K562 (cell line): Measurements from ENCODE around the gene LHPP. TPM values are rescaled to one million over a fixed set of nuclear protein-coding genes. Genes with fewer than 3 reads are reported as not detected.

ENCODE experiments used
- ATAC-seq: fragments of 200-7000 bp; cut with Tn5 transposase; 3 replicates; pipeline ENCODE4 v1.9.1; 2020; ENCODE audit warnings: moderate library complexity
- BruUV-seq: library from RNA; stranded (reverse); fragments of 400-500 nt; replicated peaks from 2 replicates; lab custom pipeline; 2021; lab: Mats Ljungman, UMichigan
- CTCF ChIA-PET: fragments of 300-600 bp; formaldehyde crosslinking; extraction: SDS; loops from one replicate; lab custom pipeline; 2021; ENCODE audit warnings: low intra/inter-chr PET ratio; lab: Yijun Ruan, JAX
- POLR2A ChIA-PET: fragments of 300-600, 350-650 bp; sonication (Branson Sonifier 250); formaldehyde crosslinking; extraction: SDS; loops from one replicate; lab custom pipeline; 2021; ENCODE audit warnings: antibody characterized with exemption, inconsistent platforms; lab: Yijun Ruan, JAX
- DNase-seq, 4 experiments: peaks; one replicate each; pipeline versions ENCODE4 v3.0.0 to v3.0.0-alpha.2; 2011 to 2018; ENCODE audit warnings: low spot score in 3 of 4, mixed read lengths in 3 of 4; ENCODE audit errors: extremely low read depth in 1 of 4
- FAIRE-seq: peaks from 2 replicates; lab custom pipeline; 2011; peaks lifted over from hg19 to GRCh38; lab: Jason Lieb, UNC
- H2AFZ ChIP-seq: 2 replicates; pipeline ENCODE4 v1.6.0; 2011; ENCODE audit warnings: low read depth, low read length, control low read depth, inconsistent platforms
- H3K27ac ChIP-seq: fragments of 200-600 bp; 3 replicates; pipeline ENCODE4 v1.8.0; 2011; ENCODE audit warnings: low read depth, mild to moderate bottlenecking, control low read depth, inconsistent platforms, low read length, moderate library complexity, mixed read lengths; ENCODE audit errors: extremely low read depth
- H3K27me3 ChIP-seq, 2 experiments: fragments of 300-600 bp in 1 of 2; 2 replicates in 1 of 2; 3 replicates in 1 of 2; pipeline versions ENCODE4 v1.6.0 to v1.8.0; 2011; ENCODE audit warnings: inconsistent platforms in 2 of 2, low read length in 2 of 2, mild to moderate bottlenecking in 1 of 2, mixed read lengths in 1 of 2, moderate library complexity in 1 of 2; ENCODE audit not compliant: control insufficient read depth in 2 of 2, insufficient read depth in 2 of 2
- H3K36me3 ChIP-seq: fragments of 300-600 bp; 3 replicates; pipeline ENCODE4 v1.8.0; 2011; ENCODE audit warnings: mild to moderate bottlenecking, low read length, inconsistent platforms; ENCODE audit not compliant: control insufficient read depth, insufficient read depth
- H3K4me1 ChIP-seq, 2 experiments: fragments of 200-600 bp in 1 of 2; replicated peaks in 1 of 2; 2 replicates in 1 of 2; 3 replicates in 1 of 2; pipeline versions ENCODE4 v1.5.1 to v1.8.0; 2011; ENCODE audit warnings: inconsistent platforms in 2 of 2, low read length in 2 of 2, mild to moderate bottlenecking in 1 of 2, mixed read lengths in 1 of 2, moderate library complexity in 1 of 2; ENCODE audit not compliant: control insufficient read depth in 2 of 2, insufficient read depth in 2 of 2
- H3K4me2 ChIP-seq: 2 replicates; pipeline ENCODE4 v1.6.1; 2011; ENCODE audit warnings: low read length, control low read depth, inconsistent platforms, mixed read lengths; ENCODE audit not compliant: insufficient read depth
- H3K4me3 ChIP-seq: fragments of 200-600 bp; sonication (generic), shearing (Covaris generic); 2 replicates; pipeline ENCODE4 v1.5.1; 2016; ENCODE audit warnings: control low read depth, inconsistent platforms
- H3K79me2 ChIP-seq: fragments of 200-600 bp; 3 replicates; pipeline ENCODE4 v1.8.0; 2011; ENCODE audit warnings: low read length, inconsistent platforms; ENCODE audit not compliant: control insufficient read depth, insufficient read depth
- H3K9ac ChIP-seq, 2 experiments: 2 replicates each; pipeline versions ENCODE4 v1.6.0 to v1.6.1; 2011; ENCODE audit warnings: low read depth in 2 of 2, low read length in 2 of 2, control low read depth in 1 of 2, inconsistent platforms in 1 of 2, mild to moderate bottlenecking in 1 of 2, mixed read lengths in 1 of 2; ENCODE audit not compliant: insufficient read depth in 1 of 2
- H3K9me1 ChIP-seq: one replicate; pipeline ENCODE4 v1.6.0; 2011; ENCODE audit warnings: inconsistent platforms, mild to moderate bottlenecking, low read length, moderate library complexity; ENCODE audit not compliant: control insufficient read depth, insufficient read depth
- H3K9me3 ChIP-seq: replicated peaks from 2 replicates; pipeline ENCODE4 v1.5.1; 2011; ENCODE audit warnings: low read depth, low read length, inconsistent platforms; ENCODE audit not compliant: control insufficient read depth, insufficient read depth
- H4K20me1 ChIP-seq: replicated peaks from 2 replicates; pipeline ENCODE4 v1.6.1; 2011; ENCODE audit warnings: low read length, inconsistent platforms, mixed read lengths; ENCODE audit not compliant: control insufficient read depth, insufficient read depth
- ADNP ChIP-seq: fragments of 200-800 bp; sonication (Bioruptor generic); IDR thresholded peaks from 2 replicates; pipeline ENCODE4 v1.6.1; 2016; ENCODE audit warnings: missing genetic modification characterization, missing compliant biosample characterization
- BCLAF1 ChIP-seq, 2 experiments: fragments of 450-650 bp in 1 of 2; IDR thresholded peaks; 2 replicates each; pipeline ENCODE4 v1.6.1; 2011 to 2017; ENCODE audit warnings: low read depth in 2 of 2, antibody characterized with exemption in 1 of 2, borderline replicate concordance in 1 of 2, low read length in 1 of 2, mild to moderate bottlenecking in 1 of 2, mixed read lengths in 1 of 2; ENCODE audit not compliant: control insufficient read depth in 1 of 2
- BCOR ChIP-seq: fragments of 450-650 bp; IDR thresholded peaks from 2 replicates; pipeline ENCODE4 v1.6.1; 2016
- CXXC5 ChIP-seq: fragments of 250-450 bp; sonication (Bioruptor Pico); IDR thresholded peaks from 2 replicates; pipeline ENCODE4 v1.8.0; 2022; ENCODE audit warnings: inconsistent platforms, mild to moderate bottlenecking, moderate library complexity
- ETS1 ChIP-seq: conservative IDR thresholded peaks from 2 replicates; pipeline ENCODE4 v1.6.1; 2011; ENCODE audit warnings: low read depth, mild to moderate bottlenecking, low read length; ENCODE audit not compliant: control insufficient read depth
- HCFC1 ChIP-seq: IDR thresholded peaks from 2 replicates; pipeline ENCODE4 v1.6.1; 2012; ENCODE audit warnings: low read depth, low read length, improper control_type of control experiment
- KDM1A ChIP-seq, 2 experiments: fragments of 450-650 bp; IDR thresholded peaks; 2 replicates each; pipeline ENCODE4 v1.6.1; 2016; ENCODE audit warnings: mild to moderate bottlenecking in 2 of 2
- MCM3 ChIP-seq: fragments of 450-650 bp; IDR thresholded peaks from 2 replicates; pipeline ENCODE4 v1.6.1; 2016
- MXI1 ChIP-seq: IDR thresholded peaks from 2 replicates; pipeline ENCODE4 v1.6.1; 2011; ENCODE audit warnings: low read depth, mild to moderate bottlenecking, improper control_type of control experiment, low read length
- RBM25 ChIP-seq: fragments of 200-400 bp; formaldehyde crosslinking; IDR thresholded peaks from 2 replicates; pipeline ENCODE4 v1.6.1; 2018; ENCODE audit warnings: low read length, low read depth, moderate library complexity; ENCODE audit not compliant: severe bottlenecking
- SMARCA5 ChIP-seq: fragments of 450-650 bp; IDR thresholded peaks from 2 replicates; pipeline ENCODE4 v1.6.1; 2016
- STAT5A ChIP-seq: IDR thresholded peaks from 2 replicates; pipeline ENCODE4 v1.6.1; 2012; ENCODE audit warnings: low read length, inconsistent platforms, borderline replicate concordance
- TRIM24 ChIP-seq, 2 experiments: fragments of 450-650 bp; IDR thresholded peaks; 2 replicates each; pipeline ENCODE4 v1.6.1; 2016
- ZNF12 ChIP-seq: sonication (generic); formaldehyde crosslinking; IDR thresholded peaks from 2 replicates; pipeline ENCODE4 v1.4.0; 2020; ENCODE audit warnings: mild to moderate bottlenecking, missing genetic modification reagents
- ZNF282 ChIP-seq: sonication (generic); formaldehyde crosslinking; IDR thresholded peaks from 2 replicates; pipeline ENCODE4 v1.8.1; 2023; ENCODE audit warnings: missing genetic modification reagents
- WGBS: fragments of 100-300 bp; shearing (Covaris generic); methylation state at CpG from one replicate; pipeline ENCODE4 v1.1.6; 2016; ENCODE audit warnings: low coverage, mixed read lengths; ENCODE audit not compliant: insufficient coverage; ENCODE audit errors: missing lambda C conversion rate; 5-methylcytosine and 5-hydroxymethylcytosine counted together
- in situ Hi-C: fragments of 300-500 bp; cut with MboI; formaldehyde crosslinking; loops from 4 replicates; pipeline ENCODE4 v1.15.0; 2018; ENCODE audit warnings: inconsistent platforms, mixed read lengths
- intact Hi-C: fragments of 100-400 bp; cut with micrococcal nuclease; formaldehyde crosslinking; loops from 2 replicates; pipeline ENCODE4 v1.14.2; 2022
- polyA plus RNA-seq, 8 experiments: library from polyadenylated mRNA; depleted of rRNA in 4 of 8; stranded (reverse) in 5 of 8; unstranded in 3 of 8; fragments of >200 nt; fragmentation: Nextera tagmentation in 2 of 8; fragmentation: Illumina TruSeq in 1 of 8; extraction: Ambion mirVana in 2 of 8; extraction: Trizol in 1 of 8; gene quantifications; 2 replicates each; pipeline versions ENCODE4 v1.2.1 to v1.2.3, GENCODE V29; 2011 to 2014; ENCODE audit warnings: inconsistent platforms in 1 of 8, missing spikeins in 1 of 8
- total RNA-seq, 7 experiments: library from RNA; depleted of rRNA in 6 of 7; stranded (reverse); fragments of >200 nt in 6 of 7; fragmentation: Illumina TruSeq in 2 of 7; extraction: Trizol in 2 of 7; gene quantifications; 2 replicates each; pipeline versions ENCODE4 v1.2.1 to v1.2.3, GENCODE V29; 2011 to 2021; ENCODE audit warnings: low replicate concordance in 1 of 7
- TF ChIP-seq, protein P1 (sequence below): fragments of 250-450 bp; sonication (Bioruptor Pico); IDR thresholded peaks from 2 replicates; pipeline ENCODE4 v1.8.0; 2022; ENCODE audit warnings: moderate library complexity, mild to moderate bottlenecking, inconsistent platforms

Gene LHPP
- total and polyA plus RNA-seq, 9 of the 15 experiments (the other 6 are each of a cell fraction or from before 2014, with no cell fraction given) = 0.34 to 7.4 (median 3.0) TPM

DNA sequence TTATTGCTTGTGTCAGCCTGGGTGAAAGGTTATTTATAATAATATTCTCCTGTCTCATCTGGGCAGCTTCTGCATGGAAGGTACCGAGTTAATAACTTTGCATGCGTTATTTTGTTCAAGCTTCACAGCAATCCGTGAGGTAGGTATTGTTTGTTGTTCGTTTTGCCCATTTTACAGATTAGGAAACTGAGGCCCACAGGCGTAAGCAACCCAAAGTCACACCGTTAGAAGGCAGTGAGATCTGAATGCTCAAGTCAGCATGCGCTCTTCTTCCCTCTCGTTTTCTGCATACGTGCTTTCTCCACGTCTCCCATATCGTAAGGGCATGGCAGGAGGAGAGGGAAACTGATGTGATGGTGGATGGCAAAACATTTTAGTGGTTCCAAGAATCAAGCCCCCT is 34.1 kb downstream of the LHPP start:
- 48% methylated on average over 11 of the region's 11 CpGs for WGBS

More for the DNA sequence above, 34.1 kb downstream of the LHPP start:
- intact Hi-C loops (no loop called here), in situ Hi-C loops (no loop called here)
- Histone ChIP-seq H3K4me2 (no peak overlapping the region), H3K9ac (no peak overlapping the region), H3K9me3 (peaks cover 2% of the 10 kb centered on the region; the same call in 1 of the 2 replicates), H3K4me1 (peaks cover 0 to 19% of the 10 kb centered on the region in 2 experiments; a peak in 3 of 5 replicates), H3K27ac (no peak overlapping the region), H3K36me3 (no peaks in the 10 kb centered on the region), H2AFZ (no peak overlapping the region), H3K79me2 (no peaks in the 10 kb centered on the region), H3K4me3 (no peak overlapping the region), H3K27me3 (no peaks in the 10 kb centered on the region), H3K9me1 (no peaks in the 10 kb centered on the region), H4K20me1 (no peaks in the 10 kb centered on the region)
- ATAC-seq (no peak), FAIRE-seq (no peak), DNase-seq (no peak)
- no TSS peak for BruUV-seq
- POLR2A ChIA-PET = interaction anchor here (0.6 to 0.7 kb wide), 2 partner anchors 9 to 204 kb away, joined by 3 read pairs; no protein-coding TSS in a partner anchor
- CTCF ChIA-PET = no interaction called here
- TF ChIP-seq STAT5A (no peak), ADNP (tag) (0 out of 2 replicates have a peak, but pooled peaks have one; percentile 51), ZNF12 (no peak), ZNF282 (CRISPR knock-in tag) (no peak), MXI1 (no peak), TRIM24 (IDR thresholded peaks at IDR 0.05) (no peak), RBM25 (peak; percentile 90), CXXC5 (CRISPR knock-in tag) (no peak), BCOR (peak; percentile 81), HCFC1 (no peak), SMARCA5 (0 out of 2 replicates have a peak, but pooled peaks have one; percentile 33), MCM3 (no peak), BCLAF1 (IDR thresholded peaks at IDR 0.05; ENCODE audit: borderline replicate concordance in 1 of 2, control insufficient read depth in 1 of 2, low read depth in 2 of 2, low read length in 1 of 2) (no peak), KDM1A (IDR thresholded peaks at IDR 0.05) (peak; percentile 14 to 57; a peak in 2 of 4 replicates), ETS1 (no peak)
- TF ChIP-seq, protein P1, sequence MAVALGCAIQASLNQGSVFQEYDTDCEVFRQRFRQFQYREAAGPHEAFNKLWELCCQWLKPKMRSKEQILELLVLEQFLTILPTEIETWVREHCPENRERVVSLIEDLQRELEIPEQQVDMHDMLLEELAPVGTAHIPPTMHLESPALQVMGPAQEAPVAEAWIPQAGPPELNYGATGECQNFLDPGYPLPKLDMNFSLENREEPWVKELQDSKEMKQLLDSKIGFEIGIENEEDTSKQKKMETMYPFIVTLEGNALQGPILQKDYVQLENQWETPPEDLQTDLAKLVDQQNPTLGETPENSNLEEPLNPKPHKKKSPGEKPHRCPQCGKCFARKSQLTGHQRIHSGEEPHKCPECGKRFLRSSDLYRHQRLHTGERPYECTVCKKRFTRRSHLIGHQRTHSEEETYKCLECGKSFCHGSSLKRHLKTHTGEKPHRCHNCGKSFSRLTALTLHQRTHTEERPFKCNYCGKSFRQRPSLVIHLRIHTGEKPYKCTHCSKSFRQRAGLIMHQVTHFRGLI (CRISPR knock-in tag) = no peak
